ENCODE results near the gene HPD. TPM values are rescaled to one million over a fixed set of nuclear protein-coding genes. Genes with fewer than 3 reads are reported as not detected.

Gene HPD
- total RNA-seq, 1 experiment from 2014 or later: 0.51 TPM

DNA sequence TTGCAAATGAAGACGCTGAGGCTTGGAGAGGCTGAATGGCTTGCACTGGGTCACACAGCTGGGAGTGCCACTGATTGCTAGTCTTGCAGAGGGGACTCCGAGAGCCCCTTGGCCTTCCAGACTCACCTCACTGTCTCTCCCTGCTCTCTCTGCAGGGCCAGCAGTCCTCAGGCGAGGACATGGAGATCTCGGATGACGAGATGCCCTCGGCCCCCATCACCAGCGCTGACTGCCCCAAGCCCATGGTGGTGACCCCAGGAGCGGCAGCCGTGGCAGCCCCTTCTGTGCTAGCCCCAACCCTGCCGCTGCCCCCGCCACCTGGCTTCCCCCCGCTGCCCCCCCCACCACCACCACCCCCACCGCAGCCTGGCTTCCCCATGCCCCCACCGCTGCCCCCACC lies 44.7 kb downstream of the HPD start:
- Histone ChIP-seq H3K27me3 (ENCODE audit: control insufficient read depth, insufficient read depth, low read length) (no peaks in the 10 kb centered on the region), H3K9me3 (ENCODE audit: control insufficient read depth, insufficient read depth, low read depth, low read length) (no peaks in the 10 kb centered on the region), H3K4me1 (ENCODE audit: control insufficient read depth, insufficient read depth, low read length) (peaks cover 22% of the 10 kb centered on the region), H3K27ac (ENCODE audit: low read length) (no peak overlapping the region; the same call in 1 of the 2 replicates), H3K4me3 (ENCODE audit: low read depth in 2 of 2, low read length in 2 of 2) (no peak overlapping the region), H3K36me3 (ENCODE audit: control insufficient read depth, insufficient read depth, low read length) (peaks cover 10% of the 10 kb centered on the region)
- DNase-seq (ENCODE audit: low read depth, low spot score) (no peak), ATAC-seq (no peak)
- TF ChIP-seq POLR2AphosphoS5 (IDR thresholded peaks at IDR 0.05; ENCODE audit: low read depth, low read length): no peak
- TF ChIP-seq, protein P1, sequence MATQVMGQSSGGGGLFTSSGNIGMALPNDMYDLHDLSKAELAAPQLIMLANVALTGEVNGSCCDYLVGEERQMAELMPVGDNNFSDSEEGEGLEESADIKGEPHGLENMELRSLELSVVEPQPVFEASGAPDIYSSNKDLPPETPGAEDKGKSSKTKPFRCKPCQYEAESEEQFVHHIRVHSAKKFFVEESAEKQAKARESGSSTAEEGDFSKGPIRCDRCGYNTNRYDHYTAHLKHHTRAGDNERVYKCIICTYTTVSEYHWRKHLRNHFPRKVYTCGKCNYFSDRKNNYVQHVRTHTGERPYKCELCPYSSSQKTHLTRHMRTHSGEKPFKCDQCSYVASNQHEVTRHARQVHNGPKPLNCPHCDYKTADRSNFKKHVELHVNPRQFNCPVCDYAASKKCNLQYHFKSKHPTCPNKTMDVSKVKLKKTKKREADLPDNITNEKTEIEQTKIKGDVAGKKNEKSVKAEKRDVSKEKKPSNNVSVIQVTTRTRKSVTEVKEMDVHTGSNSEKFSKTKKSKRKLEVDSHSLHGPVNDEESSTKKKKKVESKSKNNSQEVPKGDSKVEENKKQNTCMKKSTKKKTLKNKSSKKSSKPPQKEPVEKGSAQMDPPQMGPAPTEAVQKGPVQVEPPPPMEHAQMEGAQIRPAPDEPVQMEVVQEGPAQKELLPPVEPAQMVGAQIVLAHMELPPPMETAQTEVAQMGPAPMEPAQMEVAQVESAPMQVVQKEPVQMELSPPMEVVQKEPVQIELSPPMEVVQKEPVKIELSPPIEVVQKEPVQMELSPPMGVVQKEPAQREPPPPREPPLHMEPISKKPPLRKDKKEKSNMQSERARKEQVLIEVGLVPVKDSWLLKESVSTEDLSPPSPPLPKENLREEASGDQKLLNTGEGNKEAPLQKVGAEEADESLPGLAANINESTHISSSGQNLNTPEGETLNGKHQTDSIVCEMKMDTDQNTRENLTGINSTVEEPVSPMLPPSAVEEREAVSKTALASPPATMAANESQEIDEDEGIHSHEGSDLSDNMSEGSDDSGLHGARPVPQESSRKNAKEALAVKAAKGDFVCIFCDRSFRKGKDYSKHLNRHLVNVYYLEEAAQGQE (IDR thresholded peaks at IDR 0.05; ENCODE audit: insufficient read depth in 1 of 2, low read depth in 2 of 2, low read length in 1 of 2): no peak
- TF ChIP-seq TCF7L2 (IDR thresholded peaks at IDR 0.05; ENCODE audit: low read depth, low read length): no peak
- TF ChIP-seq, protein P2, sequence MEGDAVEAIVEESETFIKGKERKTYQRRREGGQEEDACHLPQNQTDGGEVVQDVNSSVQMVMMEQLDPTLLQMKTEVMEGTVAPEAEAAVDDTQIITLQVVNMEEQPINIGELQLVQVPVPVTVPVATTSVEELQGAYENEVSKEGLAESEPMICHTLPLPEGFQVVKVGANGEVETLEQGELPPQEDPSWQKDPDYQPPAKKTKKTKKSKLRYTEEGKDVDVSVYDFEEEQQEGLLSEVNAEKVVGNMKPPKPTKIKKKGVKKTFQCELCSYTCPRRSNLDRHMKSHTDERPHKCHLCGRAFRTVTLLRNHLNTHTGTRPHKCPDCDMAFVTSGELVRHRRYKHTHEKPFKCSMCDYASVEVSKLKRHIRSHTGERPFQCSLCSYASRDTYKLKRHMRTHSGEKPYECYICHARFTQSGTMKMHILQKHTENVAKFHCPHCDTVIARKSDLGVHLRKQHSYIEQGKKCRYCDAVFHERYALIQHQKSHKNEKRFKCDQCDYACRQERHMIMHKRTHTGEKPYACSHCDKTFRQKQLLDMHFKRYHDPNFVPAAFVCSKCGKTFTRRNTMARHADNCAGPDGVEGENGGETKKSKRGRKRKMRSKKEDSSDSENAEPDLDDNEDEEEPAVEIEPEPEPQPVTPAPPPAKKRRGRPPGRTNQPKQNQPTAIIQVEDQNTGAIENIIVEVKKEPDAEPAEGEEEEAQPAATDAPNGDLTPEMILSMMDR (IDR thresholded peaks at IDR 0.05): no peak
- no peak for TF ChIP-seq SIN3A (IDR thresholded peaks at IDR 0.05; ENCODE audit: borderline replicate concordance, insufficient read depth, low read depth, low read length)
- in situ Hi-C loops (cut with HindIII; ENCODE audit: low pct_unique_long_range_greater_than_20kb, low sequenced_read_pairs) (no loop called here), intact Hi-C loops (cut with micrococcal nuclease; ENCODE audit: unreplicated experiment) (no loop called here)
- ChIA-PET CTCF (no interaction called here), POLR2A (interaction anchor here (0.5 kb wide), 1 partner anchor 47 kb away, joined by 4 read pairs; no protein-coding TSS in a partner anchor)
- no TSS peak for BruUV-seq (replicated peaks)

DNA sequence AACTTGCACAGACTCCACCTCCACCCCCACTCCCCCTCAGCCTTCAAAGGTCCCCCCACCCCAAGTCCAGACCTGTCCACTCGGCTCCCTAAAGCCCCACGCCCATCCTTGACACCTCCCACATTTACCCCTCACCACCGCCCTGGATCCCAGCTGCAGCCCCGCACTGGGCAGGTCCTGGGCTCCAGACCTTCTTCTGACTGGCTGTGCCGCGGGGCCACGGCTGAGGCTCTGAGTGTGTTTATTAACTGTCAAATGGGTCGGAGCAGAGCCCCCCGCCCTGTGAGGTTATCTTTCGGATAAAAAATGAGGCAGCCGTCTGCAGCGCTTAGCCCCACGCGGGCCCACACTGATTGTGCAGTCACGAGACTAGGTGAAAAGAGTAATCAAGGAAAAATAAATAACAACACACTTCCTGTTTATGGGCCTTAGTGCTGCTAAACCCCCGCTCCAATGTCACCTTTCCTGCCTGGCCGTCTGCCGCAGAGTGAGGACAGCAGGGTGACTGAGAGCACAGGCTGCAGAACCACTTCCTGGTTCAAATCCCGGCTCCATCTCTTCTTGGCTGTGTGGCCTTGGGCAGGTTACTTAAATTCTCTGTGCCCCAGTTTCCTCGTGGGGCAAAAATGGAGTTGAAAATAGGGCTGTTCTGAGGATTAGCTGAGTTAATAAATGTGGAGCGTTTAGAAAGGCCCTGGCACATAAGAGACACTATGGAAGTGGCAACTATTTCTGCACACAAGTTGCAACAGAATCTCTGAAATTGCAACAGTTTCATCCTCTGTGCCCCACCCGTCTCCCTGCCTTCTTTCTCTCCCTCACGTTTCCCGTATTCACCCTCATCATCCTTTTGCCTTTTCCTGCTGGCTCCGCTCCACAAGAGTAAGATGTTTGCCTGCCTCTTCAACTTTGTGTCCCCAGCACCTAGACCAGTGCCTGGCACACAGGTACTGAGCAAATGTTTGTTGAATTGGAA lies 45.5 kb downstream of the HPD start:
- POLR2A ChIA-PET: interaction anchor here (0.5 to 0.8 kb wide), 3 partner anchors 17 to 587 kb away, joined by 4 to 6 read pairs (median 4); no protein-coding TSS in a partner anchor
- TF ChIP-seq TCF7L2 (IDR thresholded peaks at IDR 0.05; ENCODE audit: low read depth, low read length) (no peak), POLR2AphosphoS5 (IDR thresholded peaks at IDR 0.05; ENCODE audit: low read depth, low read length) (no peak), SIN3A (IDR thresholded peaks at IDR 0.05; ENCODE audit: borderline replicate concordance, insufficient read depth, low read depth, low read length) (no peak)
- TF ChIP-seq, protein P1 (IDR thresholded peaks at IDR 0.05; ENCODE audit: insufficient read depth in 1 of 2, low read depth in 2 of 2, low read length in 1 of 2): no peak
- TF ChIP-seq, protein P2 (IDR thresholded peaks at IDR 0.05): no peak
- intact Hi-C loops (cut with micrococcal nuclease; ENCODE audit: unreplicated experiment) (no loop called here), in situ Hi-C loops (cut with HindIII; ENCODE audit: low pct_unique_long_range_greater_than_20kb, low sequenced_read_pairs) (no loop called here)
- Histone ChIP-seq H3K9me3 (ENCODE audit: control insufficient read depth, insufficient read depth, low read depth, low read length) (no peaks in the 10 kb centered on the region), H3K36me3 (ENCODE audit: control insufficient read depth, insufficient read depth, low read length) (peaks cover 13% of the 10 kb centered on the region), H3K4me1 (ENCODE audit: control insufficient read depth, insufficient read depth, low read length) (peaks cover 22% of the 10 kb centered on the region), H3K4me3 (ENCODE audit: low read depth in 2 of 2, low read length in 2 of 2) (peak overlapping the region; percentile 59 to 82), H3K27ac (ENCODE audit: low read length) (peak overlapping the region; percentile 49), H3K27me3 (ENCODE audit: control insufficient read depth, insufficient read depth, low read length) (no peaks in the 10 kb centered on the region)
- DNase-seq (ENCODE audit: low read depth, low spot score) (no peak), ATAC-seq (no peak)
- CTCF ChIA-PET: interaction anchor here (3.0 kb wide), 1 partner anchor 18 kb away, joined by 72 read pairs; the partner anchor contains the start of gene RHOF
- BruUV-seq (replicated peaks): no TSS peak

Measured in Panc1 (cell line).